ENCODE data around the gene SCN1B.
"Not testable (repeated sequence)": the region's sequence is repeated elsewhere in the genome, so short reads cannot be mapped to it uniquely, and the experiment has no call there.

Gene SCN1B

DNA sequence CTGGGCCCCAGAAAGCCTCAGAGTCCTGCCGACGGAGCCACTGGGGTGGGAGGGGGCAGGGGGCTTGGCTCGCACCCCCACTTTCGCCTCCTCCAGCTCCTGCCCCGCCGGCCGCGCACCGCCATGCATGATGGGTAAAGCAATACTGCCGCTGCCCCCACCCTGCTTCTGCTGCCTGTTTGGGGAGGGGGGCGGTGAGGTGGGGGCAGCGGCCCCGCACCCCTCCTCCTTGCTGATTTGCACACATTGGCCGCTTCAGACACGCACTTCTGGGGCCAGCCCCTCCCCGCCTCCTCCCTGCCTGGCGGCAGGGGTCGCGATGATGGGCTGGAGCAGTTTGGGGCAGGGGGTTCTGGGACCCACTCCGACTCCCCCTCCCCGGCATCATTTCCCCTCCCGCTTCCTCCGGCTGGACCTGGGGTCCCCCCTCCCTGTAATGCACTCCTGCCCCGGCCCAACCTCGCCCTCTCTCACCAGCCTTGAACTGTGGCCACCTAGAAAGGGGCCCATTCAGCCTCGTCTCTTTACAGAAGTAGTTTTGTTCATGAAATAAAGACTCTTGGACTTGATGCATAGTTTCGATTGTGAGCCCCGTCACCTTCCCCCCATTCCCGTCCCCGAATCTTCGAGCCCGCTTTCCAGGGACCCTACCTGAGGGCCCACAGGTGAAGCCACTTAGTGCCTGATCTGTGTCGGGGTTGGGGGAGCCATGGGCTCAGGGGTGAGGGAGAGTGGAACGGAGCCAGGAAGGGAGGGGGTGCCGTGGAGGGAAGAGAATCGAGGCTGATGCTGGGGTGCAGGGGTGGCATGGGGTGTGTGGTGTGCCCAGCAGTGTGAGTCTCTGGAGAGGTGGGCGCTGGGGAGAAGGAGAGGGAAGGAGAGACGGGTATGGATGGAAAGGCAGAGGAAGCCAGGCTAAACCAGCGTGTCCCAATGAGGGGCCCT, 9.9 kb downstream of the SCN1B start:
- no peak for DNase-seq

DNA sequence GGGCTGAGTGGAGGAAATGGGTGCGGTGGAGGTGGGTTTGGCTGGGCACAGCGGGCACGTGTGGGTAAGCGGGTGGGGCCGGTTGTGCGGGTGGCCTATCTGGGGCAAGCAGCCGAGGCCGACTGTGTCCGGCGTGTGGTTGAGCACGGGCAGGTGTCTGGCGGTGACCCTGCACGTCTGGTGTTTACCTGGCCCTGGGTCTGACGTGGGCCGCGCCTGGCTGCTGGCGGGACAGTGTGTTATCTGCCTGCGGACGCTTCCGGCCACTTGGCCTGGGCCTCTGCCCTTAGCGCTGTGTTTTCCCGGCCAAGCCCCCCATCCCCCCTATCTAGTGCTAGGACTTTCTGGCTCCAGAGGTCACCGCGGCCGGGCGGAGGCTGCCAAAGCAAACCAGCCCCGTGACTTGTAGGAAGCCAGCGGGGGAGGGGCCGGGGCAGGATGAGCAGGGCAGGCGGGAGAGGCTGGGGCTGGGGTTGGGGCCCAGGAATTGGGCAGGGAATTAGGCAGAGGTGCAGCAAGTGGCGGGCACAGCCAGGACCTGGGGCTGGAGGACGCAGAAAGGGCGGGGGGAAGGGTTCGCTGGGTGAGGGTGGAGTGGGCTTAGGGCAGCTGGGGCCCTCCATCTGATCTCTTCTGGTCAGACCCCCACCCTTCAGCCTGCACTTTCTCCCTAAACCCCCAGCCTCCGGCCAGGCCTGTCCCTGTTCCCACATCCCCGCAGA, 10.7 kb downstream of the SCN1B start:
- DNase-seq: peak; percentile 53

DNA sequence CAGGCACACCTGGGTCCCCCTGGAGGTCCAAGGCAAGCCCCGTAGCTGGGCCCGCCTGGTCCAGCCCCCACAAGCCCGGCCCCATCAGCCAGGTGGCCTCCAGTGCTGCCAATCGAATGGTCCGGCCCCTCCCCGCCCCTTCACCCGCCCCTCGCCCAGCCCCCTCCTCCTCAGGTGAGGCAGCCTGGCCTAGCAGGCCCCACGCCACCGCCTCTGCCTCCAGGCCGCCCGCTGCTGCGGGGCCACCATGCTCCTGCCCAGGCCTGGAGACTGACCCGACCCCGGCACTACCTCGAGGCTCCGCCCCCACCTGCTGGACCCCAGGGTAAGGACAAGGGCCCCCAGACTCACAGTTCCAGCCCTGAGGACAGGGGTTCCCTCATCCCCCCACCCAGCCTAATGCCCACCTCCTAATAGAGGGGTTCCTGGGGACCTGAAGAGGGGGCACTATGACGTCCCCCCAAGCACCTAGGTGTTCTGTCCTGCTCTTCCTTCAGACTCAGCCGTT, 11.3 kb downstream of the SCN1B start, which contains the start of gene HPN:
TSS of gene HPN (plus strand) at position 174 of the 508 bp plus-strand sequence. CDS start 786 bp downstream, outside the sequence.
- DNase-seq: no peak

DNA sequence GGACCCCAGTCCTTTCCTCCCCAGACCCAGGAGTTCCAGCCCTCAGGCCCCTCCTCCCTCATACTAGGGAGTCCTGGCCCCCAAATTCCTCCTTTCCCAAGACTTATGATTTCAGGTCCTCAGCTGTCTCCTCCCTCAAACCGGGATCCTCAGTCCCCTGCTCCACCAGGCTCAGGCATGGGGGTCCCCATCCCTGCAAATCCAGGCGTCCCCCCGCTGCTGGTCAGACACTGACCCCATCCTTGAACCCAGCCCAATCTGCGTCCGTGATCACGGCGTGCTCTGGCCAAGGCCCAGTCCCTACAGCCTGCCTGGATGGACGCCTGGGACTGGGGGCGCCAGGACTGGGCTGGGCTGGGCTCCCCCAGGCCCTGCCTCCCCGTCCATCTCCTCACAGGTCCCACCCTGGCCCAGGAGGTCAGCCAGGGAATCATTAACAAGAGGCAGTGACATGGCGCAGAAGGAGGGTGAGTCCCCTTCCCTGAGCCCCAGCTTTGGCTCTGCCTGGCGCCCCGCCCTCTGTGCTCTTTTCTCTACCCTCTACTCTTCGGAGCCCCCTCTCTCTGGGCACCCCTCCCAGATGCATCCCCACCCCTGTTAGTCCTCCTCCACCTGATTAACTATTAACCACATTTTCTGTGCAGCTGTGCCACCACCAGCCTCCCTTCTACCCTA, 11.9 kb downstream of the SCN1B start:
- DNase-seq: no peak

DNA sequence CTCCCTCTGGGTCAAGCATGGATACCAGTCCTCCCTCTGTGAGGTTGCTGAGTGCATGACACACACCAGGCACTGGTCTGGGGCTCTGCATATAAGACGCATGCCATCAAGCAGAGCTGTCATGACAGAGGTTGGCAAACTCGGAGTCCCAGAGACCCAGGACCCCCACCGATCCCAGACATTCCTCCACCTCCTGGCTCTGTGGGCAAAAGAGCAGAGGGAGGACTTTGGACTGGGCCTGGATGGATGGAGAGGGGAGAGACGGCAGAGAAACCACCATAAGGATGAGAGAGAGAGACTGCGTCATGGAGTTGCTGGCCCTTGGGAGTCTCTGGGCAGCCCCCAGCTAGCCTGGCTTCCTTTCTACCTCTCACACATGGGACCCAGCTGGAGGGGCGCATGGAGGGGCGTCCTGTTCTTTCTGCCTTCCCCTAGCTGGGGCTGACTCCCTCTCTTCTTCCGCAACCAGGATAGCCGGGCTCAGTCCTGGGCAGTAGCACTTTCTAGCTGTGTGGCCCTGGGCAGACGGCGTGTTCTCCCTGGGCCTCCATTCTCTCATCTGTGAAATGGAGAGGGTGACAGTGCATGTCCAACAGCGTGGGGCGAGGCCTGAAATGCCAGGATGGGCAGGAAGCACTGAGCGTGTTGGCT, 12.8 kb downstream of the SCN1B start:
- DNase-seq: no peak

DNA sequence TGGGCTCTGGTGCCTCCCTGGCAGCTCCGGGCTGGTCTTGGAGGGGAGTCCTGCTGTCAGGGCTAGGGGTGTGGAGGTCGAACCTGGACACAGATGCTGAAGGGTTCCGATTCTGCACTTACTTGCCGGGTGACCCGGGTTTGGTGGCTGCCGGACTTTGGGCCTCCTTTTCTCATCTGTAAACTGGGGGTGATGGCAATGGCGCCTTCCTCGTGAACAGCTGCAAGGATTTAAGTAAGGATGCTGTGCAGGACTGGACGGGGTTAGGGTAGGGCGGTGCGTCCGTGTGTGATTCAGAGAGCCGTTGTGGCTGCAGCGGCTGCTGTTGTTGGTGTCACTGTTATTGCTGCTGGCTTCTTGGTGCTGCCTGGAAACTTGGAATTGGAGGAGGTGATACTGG, 13.6 kb downstream of the SCN1B start:
- no peak for DNase-seq

DNA sequence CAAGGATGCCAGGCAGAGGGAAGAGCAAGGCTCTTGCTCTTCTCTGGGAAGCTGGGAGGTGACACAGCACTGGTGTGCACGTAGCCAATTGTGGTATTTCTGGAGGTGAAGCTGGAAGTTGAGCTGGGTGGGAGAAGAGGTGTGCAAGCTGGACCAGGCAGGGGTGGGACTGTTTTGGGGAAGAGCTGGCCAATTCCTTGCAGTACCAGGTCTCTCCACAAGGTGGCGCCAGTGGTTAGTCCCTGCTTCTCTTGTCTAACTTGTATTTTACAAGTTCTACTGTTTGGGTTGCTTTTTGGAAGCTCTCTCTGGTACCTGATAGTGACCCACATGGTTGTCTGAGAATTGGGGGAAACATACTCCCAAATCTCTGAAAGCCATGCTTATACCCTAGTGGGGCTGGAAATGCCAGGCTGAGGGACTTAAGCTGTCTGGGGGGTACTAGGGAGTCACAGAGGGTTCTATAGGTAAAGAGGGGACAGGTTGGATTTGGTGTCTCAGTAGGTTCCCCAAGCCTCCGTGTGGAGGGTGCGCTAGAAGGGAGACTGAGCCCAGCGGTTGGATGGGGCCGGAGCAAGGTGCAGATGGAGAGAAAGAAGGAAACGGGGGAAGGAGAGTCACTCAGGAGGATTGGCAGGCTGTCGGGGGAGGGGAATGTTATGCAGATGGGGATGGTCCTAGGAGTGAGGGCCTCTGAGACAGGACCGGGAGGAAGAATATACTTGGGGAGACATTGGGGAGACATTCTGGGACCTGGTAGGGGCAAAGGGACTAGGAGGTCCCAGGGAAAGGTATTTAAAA, 14.2 kb downstream of the SCN1B start:
- peak; percentile 72 for DNase-seq

DNA sequence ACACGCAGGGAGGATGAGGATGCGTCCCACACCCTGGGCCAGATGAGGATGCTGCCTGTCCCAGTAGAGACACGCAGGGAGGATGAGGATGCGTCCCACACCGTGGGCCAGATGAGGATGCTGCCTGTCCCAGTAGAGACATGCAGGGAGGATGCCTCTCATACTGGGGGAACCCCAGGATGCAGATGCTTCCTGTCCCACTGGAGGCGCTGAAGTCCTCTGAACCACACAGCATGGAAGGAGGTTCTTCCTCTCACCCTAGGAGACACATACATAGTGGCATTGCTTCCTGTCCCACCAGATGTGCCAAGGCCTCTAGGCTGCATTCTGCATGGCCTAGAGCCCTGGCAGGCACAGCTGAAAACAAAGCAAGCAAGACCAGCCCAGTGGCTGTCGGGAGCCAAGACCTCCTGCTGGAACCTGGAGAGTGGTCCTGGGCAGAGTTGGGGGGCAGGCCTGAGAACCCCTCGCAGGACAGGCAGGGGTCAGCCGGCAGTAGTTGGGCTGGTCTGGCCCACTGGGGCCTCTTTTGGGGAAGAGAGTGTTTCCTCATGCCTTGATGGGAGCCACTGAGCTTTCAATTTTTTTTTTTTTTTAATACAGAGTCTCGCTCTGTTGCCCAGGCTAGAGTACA, 15.5 kb downstream of the SCN1B start:
- DNase-seq: peak; percentile 52

DNA sequence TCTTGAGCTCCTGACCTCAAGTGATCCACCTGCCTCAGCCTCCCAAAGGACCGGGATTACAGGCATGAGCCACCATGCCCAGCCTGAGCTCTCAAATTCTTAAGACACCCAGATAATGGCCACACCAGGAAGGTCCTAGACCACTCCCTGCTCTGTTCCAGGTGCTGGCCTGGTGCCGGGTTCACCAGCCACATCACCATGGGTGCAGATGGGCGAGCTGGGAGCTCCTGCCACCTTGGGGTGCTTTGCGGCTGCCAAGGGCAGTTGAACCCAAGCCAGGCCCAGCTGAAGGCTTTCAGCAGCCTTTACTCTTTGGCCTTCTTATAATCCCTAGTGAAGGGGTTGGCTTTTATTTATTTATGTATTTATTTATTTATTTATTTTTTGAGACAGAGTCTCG, 16.2 kb downstream of the SCN1B start:
- DNase-seq: no peak

DNA sequence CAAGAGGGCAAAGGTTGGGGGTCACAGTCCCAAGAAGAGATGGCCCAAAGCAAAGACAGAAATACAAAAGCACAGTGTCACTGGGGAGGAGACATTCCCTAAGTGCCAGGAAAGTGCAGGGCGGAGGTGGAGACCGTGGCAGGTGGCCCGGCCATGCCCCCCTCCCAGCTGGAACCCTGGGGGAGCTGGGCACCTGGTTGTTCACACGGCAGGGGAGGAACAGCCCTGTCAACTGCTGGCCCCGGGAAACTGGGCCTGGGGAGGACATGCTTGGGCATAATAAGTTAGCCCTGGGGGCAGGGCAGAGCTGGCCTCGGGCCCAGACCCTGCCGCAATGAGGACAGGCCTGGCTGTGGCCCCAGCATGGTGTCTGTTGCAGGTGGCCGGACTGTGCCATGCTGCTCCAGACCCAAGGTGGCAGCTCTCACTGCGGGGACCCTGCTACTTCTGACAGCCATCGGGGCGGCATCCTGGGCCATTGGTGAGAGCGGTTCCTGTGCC, 18.7 kb downstream of the SCN1B start:
- peak; percentile 85 for DNase-seq

DNA sequence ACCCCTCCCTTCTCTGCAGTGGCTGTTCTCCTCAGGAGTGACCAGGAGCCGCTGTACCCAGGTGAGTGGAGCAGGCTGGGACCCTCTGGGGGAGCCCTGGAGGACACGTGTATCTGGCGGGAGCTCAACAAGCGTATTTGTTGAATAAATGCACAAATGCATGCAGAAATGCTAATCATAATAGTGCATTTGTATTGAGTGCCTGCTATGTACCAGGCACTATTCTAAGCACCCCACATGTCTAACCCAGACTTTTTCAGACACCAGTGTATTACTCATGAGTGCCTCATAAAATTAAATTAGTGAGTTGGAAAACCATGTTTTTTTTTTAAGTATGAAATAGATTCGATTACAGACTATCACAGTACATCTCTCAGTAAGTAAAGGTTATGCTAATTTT, 19.2 kb downstream of the SCN1B start:
- peak; percentile 68 for DNase-seq

DNA sequence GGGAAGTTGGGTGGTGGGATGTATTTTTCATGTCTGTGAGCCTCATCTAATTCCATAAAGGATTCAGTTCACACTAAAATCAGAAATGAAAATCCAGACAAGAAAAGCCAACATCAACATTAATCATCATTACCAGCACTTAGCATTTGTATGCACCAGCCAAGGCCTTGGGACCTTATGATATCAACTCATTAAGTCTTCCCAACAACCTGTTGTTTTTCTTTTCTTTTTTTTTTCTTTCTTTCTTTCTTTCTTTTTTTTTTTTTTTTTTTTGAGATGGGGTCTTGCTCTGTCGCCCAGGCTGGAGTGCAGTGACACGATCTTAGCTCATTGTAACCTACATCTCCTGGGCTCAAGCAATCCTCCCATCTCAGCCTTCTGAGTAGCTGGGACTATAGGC, 20.4 kb downstream of the SCN1B start:
- DNase-seq: not testable (repeated sequence)

DNA sequence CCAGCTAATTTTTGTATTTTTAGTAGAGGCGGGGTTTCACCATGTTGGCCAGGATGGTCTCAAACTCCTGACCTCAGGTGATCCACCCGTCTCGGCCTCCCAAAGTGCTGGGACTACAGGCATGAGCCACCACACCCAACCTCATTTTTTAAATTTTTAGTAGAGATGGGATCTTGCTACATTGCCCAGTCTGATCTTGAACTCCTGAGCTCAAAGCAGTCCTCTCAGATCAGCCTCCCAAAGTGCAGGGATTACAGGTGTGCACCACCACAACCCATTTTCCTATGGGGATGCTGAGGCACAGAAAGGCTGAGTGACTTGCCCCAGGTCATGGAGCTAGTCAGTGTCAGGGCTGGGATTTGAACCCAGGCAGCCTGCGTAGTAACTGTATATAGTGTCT, 21.0 kb downstream of the SCN1B start:
- not testable (repeated sequence) for DNase-seq

DNA sequence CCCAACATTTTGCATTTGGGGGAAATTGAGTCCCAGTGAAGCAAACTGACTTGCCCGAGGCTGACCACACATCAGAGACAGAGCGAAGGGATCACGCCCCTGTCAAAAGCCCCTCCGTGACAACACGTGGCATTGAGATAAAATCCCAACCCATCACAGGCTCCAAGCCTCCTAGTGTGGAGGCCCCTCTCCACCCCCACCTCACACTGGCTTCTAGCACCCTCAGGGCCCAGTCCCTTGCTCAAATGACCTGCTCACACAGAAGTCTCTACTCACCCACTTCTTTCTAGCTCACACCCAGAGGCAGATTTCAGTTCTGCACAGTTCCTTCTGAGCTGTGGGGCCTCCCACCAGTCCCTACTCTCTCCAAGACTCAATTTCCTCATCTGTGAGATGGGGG, 21.5 kb downstream of the SCN1B start:
- no peak for DNase-seq

DNA sequence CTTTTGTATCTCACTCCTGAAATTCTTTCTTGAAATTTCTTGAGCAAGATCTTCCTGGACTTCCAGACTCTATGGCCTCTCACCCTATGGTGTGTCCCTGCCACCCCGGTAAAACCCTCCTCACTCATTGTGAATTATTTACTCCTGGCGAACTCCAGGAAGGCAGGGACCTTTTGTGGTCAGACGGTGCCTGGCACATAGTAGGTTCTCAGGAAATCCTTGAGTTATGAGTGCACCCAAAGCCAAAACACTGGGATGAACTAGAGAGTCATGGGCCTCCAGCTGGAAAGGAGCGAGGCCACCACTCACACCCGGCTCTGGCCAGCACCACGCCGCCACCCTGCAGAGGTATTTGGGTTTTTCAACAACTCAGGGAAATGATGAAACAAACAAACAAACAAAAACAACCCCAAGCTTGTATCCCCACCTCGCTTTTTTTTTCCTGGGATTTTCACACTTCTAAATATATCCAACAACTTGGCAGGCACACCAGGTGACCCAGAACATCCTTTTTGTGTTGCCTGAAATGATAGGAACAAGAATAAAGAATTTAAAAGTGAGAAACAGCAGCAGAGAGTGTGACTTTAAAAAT, 22.4 kb downstream of the SCN1B start:
- peak; percentile 22 for DNase-seq

DNA sequence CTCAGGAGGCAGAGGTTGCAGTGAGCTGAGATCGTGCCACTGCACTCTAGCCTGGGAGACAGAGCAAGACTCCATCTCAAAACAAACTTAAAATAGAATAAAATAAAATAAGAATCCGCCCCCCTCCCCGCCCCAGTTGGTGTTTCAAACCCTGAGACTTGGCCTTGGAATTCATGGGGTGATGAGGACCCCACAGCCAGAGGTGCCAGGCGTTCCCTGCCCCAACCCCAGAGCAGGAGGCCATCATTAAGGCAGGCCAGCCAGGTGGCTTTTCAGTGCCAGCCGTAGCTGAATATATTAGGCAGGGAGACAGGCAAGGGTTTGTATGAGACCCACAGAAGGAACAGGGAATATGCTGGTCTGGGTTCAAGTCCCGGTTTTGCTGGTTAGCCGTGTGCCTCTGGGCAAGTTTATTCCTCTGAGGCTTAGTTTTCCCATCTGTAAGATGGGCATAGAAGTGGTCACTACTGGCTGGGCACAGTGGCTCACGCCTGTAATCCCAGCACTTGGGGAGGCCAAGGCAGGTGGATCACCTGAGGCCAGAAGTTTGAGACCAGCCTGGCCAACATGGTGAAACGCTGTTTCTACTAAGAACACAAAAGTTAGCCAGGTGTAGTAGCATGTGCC, 23.5 kb downstream of the SCN1B start:
- DNase-seq: no peak

DNA sequence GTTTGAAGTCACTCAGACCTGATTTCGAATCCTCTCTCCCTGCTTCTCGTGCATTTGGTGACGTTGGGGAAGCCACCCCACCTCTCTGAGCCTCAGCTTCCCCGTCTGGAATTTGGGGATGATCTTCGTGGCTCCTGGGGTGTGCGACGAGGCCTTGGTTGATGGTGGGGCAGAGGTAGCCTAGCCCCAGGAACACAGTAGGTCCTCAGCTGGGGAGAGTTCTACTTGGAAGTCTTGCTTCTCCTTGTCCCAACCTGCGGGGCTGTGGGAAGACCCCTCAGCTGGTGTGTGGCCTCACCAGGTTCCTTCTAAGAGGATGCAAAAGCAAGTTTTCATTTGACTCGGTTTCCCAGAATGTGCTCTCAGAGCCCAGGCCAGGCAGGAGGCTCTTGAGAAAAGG, 24.4 kb downstream of the SCN1B start:
- DNase-seq: no peak

DNA sequence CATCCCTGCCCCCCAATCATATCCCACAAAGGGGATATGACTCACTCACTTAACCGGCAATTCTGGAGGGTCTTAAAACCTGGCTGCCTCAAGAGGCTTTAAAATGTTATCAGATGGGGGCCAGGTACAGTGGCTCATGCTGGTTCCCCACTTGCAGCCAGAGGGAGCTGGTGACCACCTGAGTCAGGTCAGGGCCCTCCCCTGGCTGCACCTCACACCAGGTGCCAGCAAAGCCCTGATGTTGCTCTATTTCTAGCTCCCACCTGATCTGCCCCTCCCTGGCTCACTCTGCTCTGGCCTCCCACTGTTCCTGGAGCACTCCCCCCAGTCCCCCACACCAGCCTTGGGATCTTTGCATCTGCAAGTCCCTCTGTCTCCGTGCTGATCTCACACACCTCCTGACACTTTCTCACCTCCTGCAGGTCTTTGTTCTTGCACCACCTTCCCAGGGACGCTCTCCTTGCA, 25.5 kb downstream of the SCN1B start:
- DNase-seq: no peak

DNA sequence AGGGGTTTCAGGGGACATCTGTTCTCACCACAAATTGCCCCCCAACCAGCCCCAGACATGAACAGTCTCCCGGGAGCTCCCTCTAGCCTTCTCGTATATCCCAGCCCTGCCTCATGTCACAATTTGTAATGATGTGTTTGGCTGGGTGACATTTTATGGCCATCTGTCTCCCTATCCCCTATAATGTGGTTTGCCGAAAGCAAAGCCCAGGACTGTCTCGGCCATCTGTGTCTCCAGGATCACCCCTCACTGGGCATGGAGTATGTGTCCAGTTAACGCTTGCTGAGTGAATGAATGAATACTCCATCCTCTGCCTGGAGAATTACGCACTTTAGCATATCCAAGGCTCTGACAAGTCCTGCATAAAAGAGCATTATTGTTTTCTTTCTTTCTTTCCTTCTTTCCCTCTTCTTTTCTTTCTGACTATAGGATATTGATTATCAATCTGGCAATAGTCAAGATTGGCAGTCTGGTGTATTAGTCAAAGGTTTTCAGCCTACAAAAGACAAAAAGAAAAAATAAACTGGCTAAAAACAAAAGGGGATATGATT, 26.3 kb downstream of the SCN1B start:
- DNase-seq: no peak

DNA sequence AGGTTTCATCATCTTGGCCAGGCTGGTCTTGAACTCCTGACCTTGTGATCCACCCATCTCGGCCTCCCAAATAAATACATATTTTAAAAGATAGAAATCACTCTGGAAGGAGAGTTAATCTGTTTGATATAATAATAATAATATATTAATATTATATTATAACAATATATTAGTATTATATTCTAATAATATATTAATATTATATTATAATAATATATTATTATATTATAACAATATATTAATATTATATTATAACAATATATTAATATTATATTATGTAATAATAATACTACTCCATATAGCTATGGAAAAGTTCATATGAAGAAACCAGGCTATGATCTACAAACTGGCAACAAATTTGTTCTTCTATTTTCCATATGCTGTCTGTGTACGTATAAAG, 28.1 kb downstream of the SCN1B start:
- DNase-seq: no peak

Measured in midbrain (tissue), 1 donor.